ENCODE data around the gene EPB41. TPM values are rescaled to one million over a fixed set of nuclear protein-coding genes. Genes with fewer than 3 reads are reported as not detected.

Gene EPB41
- total RNA-seq, 4 donors from 2014 or later = 71.6 to 117 (median 92.6) TPM

DNA sequence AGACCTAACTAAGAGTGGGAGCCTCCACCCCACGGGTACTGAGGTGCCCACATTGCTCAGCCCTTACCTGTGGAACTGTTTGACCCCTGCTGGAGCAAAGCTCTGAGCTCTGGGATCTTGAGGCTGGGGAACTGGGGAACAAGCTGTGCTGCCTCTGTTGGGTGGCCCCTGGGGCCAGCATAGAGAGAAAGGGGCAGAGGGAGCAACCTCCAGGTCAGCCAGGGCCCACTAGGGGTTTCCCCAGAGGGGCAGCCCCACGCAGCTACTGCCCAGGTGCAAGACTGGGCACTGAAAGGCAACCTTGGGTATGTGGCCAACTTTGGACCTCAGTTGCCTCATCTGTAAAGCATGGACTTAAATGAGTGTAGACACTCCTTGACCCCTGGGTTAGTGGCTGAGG lies 23.5 kb upstream of the EPB41 start:
- Histone ChIP-seq H3K4me1 (peaks cover 8 to 24% (median 13%) of the 10 kb centered on the region in 4 donors), H3K27ac (no peak overlapping the region), H3K27me3 (no peaks in the 10 kb centered on the region), H3K4me3 (no peak overlapping the region), H3K36me3 (no peaks in the 10 kb centered on the region), H3K9me3 (no peaks in the 10 kb centered on the region)
- DNase-seq = no peak
- TF ChIP-seq POLR2A (IDR thresholded peaks at IDR 0.05) = no peak
- no peak for TF ChIP-seq EP300 (IDR thresholded peaks at IDR 0.05; ENCODE audit: low read depth)
- in situ Hi-C loops (cut with MboI; ENCODE audit: low pct_ligation_motif_present in 1 of 4, low pct_unique_long_range_greater_than_20kb in 1 of 4, low sequenced_read_pairs in 3 of 4) (loop anchor here in 2 of 4 donors (10.0 to 25.0 kb wide), 2 partner anchors 324 to 379 kb away; partner anchors contain the start of gene RCC1 (in 1 of the 2)), intact Hi-C loops (cut with DNase I; ENCODE audit: low total_unique reads) (no loop called here)
- WGBS, 2 donors (ENCODE audit: low coverage in 1 of 2) = 82% methylated on average over 2 of the region's 2 CpGs; no CpG with 5 or more reads in 1 of the 2 donors

DNA sequence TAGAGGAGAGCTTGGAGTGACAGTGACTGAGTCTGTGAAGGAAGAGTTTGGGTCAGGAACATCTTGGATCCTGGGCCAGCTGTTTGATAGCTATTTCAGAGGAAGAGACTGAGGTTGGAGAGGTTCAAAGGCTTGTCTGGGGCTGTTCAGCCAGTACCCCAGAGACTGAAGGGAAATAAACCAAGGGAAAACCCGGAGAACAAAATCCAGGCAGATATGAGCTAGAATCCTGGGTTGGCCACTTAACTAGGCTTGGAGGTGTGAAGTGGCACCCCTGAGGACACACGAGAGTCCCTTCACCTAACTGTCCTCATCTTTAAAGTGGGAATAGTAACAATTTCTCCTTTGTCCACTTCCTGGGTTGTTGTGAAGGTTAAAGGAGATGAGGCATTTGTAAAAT lies 23.1 kb upstream of the EPB41 start:
- TF ChIP-seq EP300 (IDR thresholded peaks at IDR 0.05; ENCODE audit: low read depth) (no peak), POLR2AphosphoS5 (IDR thresholded peaks at IDR 0.05) (no peak), POLR2A (IDR thresholded peaks at IDR 0.05) (no peak)
- TF ChIP-seq, protein P1, sequence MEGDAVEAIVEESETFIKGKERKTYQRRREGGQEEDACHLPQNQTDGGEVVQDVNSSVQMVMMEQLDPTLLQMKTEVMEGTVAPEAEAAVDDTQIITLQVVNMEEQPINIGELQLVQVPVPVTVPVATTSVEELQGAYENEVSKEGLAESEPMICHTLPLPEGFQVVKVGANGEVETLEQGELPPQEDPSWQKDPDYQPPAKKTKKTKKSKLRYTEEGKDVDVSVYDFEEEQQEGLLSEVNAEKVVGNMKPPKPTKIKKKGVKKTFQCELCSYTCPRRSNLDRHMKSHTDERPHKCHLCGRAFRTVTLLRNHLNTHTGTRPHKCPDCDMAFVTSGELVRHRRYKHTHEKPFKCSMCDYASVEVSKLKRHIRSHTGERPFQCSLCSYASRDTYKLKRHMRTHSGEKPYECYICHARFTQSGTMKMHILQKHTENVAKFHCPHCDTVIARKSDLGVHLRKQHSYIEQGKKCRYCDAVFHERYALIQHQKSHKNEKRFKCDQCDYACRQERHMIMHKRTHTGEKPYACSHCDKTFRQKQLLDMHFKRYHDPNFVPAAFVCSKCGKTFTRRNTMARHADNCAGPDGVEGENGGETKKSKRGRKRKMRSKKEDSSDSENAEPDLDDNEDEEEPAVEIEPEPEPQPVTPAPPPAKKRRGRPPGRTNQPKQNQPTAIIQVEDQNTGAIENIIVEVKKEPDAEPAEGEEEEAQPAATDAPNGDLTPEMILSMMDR (IDR thresholded peaks at IDR 0.05) = no peak
- in situ Hi-C loops (cut with MboI; ENCODE audit: low pct_ligation_motif_present in 1 of 4, low pct_unique_long_range_greater_than_20kb in 1 of 4, low sequenced_read_pairs in 3 of 4) = loop anchor here in 2 of 4 donors (10.0 to 25.0 kb wide), 2 partner anchors 324 to 379 kb away; partner anchors contain the start of gene RCC1 (in 1 of the 2)
- WGBS, 2 donors (ENCODE audit: low coverage in 1 of 2) = 95 to 100% methylated on average over 1 to 2 of the region's 2 CpGs
- no peak overlapping the region for H3K27ac ChIP-seq
- DNase-seq = no peak
- intact Hi-C loops (cut with DNase I; ENCODE audit: low total_unique reads) = no loop called here
- peaks cover 8 to 20% (median 10%) of the 10 kb centered on the region in 4 donors for H3K4me1 ChIP-seq
- no peak overlapping the region for H3K4me3 ChIP-seq
- no peaks in the 10 kb centered on the region for H3K36me3 ChIP-seq
- H3K27me3 ChIP-seq = no peaks in the 10 kb centered on the region
- no peaks in the 10 kb centered on the region for H3K9me3 ChIP-seq

GRCh38 chr1:28893403-28894102 lies 20.8 kb upstream of the EPB41 start:
- H3K9me3 ChIP-seq = no peaks in the 10 kb centered on the region
- no peaks in the 10 kb centered on the region for H3K27me3 ChIP-seq
- no peak overlapping the region for H3K4me3 ChIP-seq
- WGBS, 2 donors (ENCODE audit: low coverage in 1 of 2) = 86% methylated on average over 4 to 7 of the region's 8 CpGs
- H3K36me3 ChIP-seq = no peaks in the 10 kb centered on the region
- no peak overlapping the region for H3K27ac ChIP-seq
- no peak for TF ChIP-seq POLR2AphosphoS5 (IDR thresholded peaks at IDR 0.05)
- TF ChIP-seq POLR2A (IDR thresholded peaks at IDR 0.05) = no peak
- TF ChIP-seq, protein P1 (IDR thresholded peaks at IDR 0.05) = no peak
- no peak for TF ChIP-seq EP300 (IDR thresholded peaks at IDR 0.05; ENCODE audit: low read depth)
- peaks cover 0 to 5% (median 1%) of the 10 kb centered on the region in 4 donors for H3K4me1 ChIP-seq
- intact Hi-C loops (cut with DNase I; ENCODE audit: low total_unique reads) = no loop called here
- no peak for DNase-seq
- in situ Hi-C loops (cut with MboI; ENCODE audit: low pct_ligation_motif_present in 1 of 4, low pct_unique_long_range_greater_than_20kb in 1 of 4, low sequenced_read_pairs in 3 of 4) = loop anchor here in 2 of 4 donors (10.0 to 25.0 kb wide), 2 partner anchors 321 to 381 kb away; partner anchors contain the start of gene RCC1 (in 1 of the 2)

DNA sequence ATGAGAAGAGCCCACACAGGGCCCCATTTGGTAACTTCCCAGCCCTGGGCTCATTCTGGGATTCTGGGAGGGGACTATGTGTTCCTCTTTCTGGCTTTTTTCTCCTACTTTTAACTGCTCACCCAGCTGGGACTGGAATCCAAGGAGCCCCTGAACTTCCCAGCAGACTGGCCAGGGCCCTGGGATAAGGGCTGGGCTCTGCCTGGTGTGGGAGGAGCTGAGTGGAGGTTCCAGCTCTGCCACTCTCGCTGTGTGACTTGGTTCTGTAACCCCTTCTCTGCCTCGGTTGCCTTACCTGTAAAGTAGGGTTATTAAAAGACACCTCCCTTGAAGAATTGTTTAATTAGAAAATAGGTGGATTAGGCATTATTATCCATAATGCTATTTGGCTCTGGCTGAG lies 19.6 kb upstream of the EPB41 start:
- intact Hi-C loops (cut with DNase I; ENCODE audit: low total_unique reads) = no loop called here
- Histone ChIP-seq H3K4me1 (peaks cover 0 to 13% (median 7%) of the 10 kb centered on the region in 4 donors), H3K27ac (no peak overlapping the region), H3K4me3 (no peak overlapping the region), H3K27me3 (no peaks in the 10 kb centered on the region), H3K9me3 (no peaks in the 10 kb centered on the region), H3K36me3 (no peaks in the 10 kb centered on the region)
- DNase-seq = no peak
- WGBS, 2 donors (ENCODE audit: low coverage in 1 of 2) = 73% methylated on average over 2 of the region's 2 CpGs; no CpG with 5 or more reads in 1 of the 2 donors
- TF ChIP-seq POLR2AphosphoS5 (IDR thresholded peaks at IDR 0.05) (no peak), EP300 (IDR thresholded peaks at IDR 0.05; ENCODE audit: low read depth) (no peak), POLR2A (IDR thresholded peaks at IDR 0.05) (no peak)
- TF ChIP-seq, protein P1 (IDR thresholded peaks at IDR 0.05) = no peak
- in situ Hi-C loops (cut with MboI; ENCODE audit: low pct_ligation_motif_present in 1 of 4, low pct_unique_long_range_greater_than_20kb in 1 of 4, low sequenced_read_pairs in 3 of 4) = loop anchor here in 2 of 4 donors (10.0 to 25.0 kb wide), 2 partner anchors 320 to 382 kb away; partner anchors contain the start of gene RCC1 (in 1 of the 2)
